DOHH2 (cell line): Measurements from ENCODE around the gene DCUN1D1.

ENCODE experiments used
- H3F3A ChIP-seq: fragments of 200-600 bp; sonication (generic), shearing (Covaris generic); 2 replicates; pipeline ENCODE4 v1.6.0; 2016; ENCODE audit warnings: antibody characterized with exemption, mild to moderate bottlenecking; ENCODE audit not compliant: control insufficient read depth, insufficient read depth
- H3K27ac ChIP-seq: fragments of 200-600 bp; sonication (generic); 2 replicates; pipeline ENCODE4 v1.5.1; 2014; ENCODE audit warnings: low read depth, mild to moderate bottlenecking, low read length, moderate library complexity
- H3K27me3 ChIP-seq: fragments of 200-600 bp; sonication (generic); 2 replicates; pipeline ENCODE4 v1.6.1; 2014; ENCODE audit warnings: mild to moderate bottlenecking, low read length, mixed read lengths; ENCODE audit not compliant: control insufficient read depth
- H3K36me3 ChIP-seq: fragments of 200-600 bp; sonication (generic); 2 replicates; pipeline ENCODE4 v1.6.1; 2014; ENCODE audit warnings: mild to moderate bottlenecking, low read length, moderate library complexity, mixed read lengths; ENCODE audit not compliant: control insufficient read depth
- H3K4me1 ChIP-seq: fragments of 200-600 bp; sonication (generic); 2 replicates; pipeline ENCODE4 v1.6.1; 2014; ENCODE audit warnings: mild to moderate bottlenecking, low read length, mixed read lengths; ENCODE audit not compliant: control insufficient read depth
- H3K4me2 ChIP-seq: fragments of 200-600 bp; sonication (generic); 2 replicates; pipeline ENCODE4 v1.6.0; 2014; ENCODE audit warnings: mild to moderate bottlenecking, low read length, moderate library complexity
- H3K4me3 ChIP-seq: fragments of 200-600 bp; sonication (generic); 2 replicates; pipeline ENCODE4 v1.5.1; 2014; ENCODE audit warnings: mild to moderate bottlenecking, low read length, mixed read lengths
- H3K79me2 ChIP-seq: fragments of 200-600 bp; sonication (generic); 2 replicates; pipeline ENCODE4 v1.6.1; 2014; ENCODE audit warnings: mild to moderate bottlenecking, low read length, mixed read lengths; ENCODE audit not compliant: control insufficient read depth
- H3K9me2 ChIP-seq: fragments of 200-600 bp; sonication (generic); replicated peaks from 2 replicates; pipeline ENCODE4 v1.6.1; 2014; ENCODE audit warnings: mild to moderate bottlenecking, low read length, mixed read lengths; ENCODE audit not compliant: control insufficient read depth
- H3K9me3 ChIP-seq: fragments of 200-600 bp; sonication (generic); 2 replicates; pipeline ENCODE4 v1.6.1; 2014; ENCODE audit warnings: antibody characterized with exemption, low read length, mixed read lengths; ENCODE audit not compliant: control insufficient read depth, insufficient read depth
- H4K20me1 ChIP-seq: fragments of 200-600 bp; sonication (generic); 2 replicates; pipeline ENCODE4 v1.6.0; 2014; ENCODE audit warnings: low read depth, mild to moderate bottlenecking, antibody characterized with exemption, low read length, moderate library complexity; ENCODE audit not compliant: control insufficient read depth, insufficient read depth
- EZH2phosphoT487 ChIP-seq: fragments of 200-600 bp; sonication (generic); IDR thresholded peaks from 2 replicates; pipeline ENCODE4 v1.6.1; 2017; ENCODE audit warnings: borderline replicate concordance, mild to moderate bottlenecking, antibody characterized with exemption, low read length, moderate library complexity, mixed read lengths
- TF ChIP-seq, protein P1 (sequence below): fragments of 200-600 bp; sonication (generic); IDR thresholded peaks from one replicate; pipeline ENCODE4 v1.5.1; 2014; ENCODE audit warnings: antibody characterized with exemption, mild to moderate bottlenecking, low read depth, low read length; ENCODE audit not compliant: poor library complexity, severe bottlenecking

The DCUN1D1 gene

GRCh38 chr3:182906036-182906435, 74.3 kb downstream of the DCUN1D1 start:
- no peak overlapping the region for H3K4me3 ChIP-seq
- H3K4me2 ChIP-seq: no peak overlapping the region
- H3K36me3 ChIP-seq: peaks cover 16% of the 10 kb centered on the region
- H3K4me1 ChIP-seq: no peaks in the 10 kb centered on the region
- TF ChIP-seq EZH2phosphoT487: no peak
- TF ChIP-seq, protein P1, sequence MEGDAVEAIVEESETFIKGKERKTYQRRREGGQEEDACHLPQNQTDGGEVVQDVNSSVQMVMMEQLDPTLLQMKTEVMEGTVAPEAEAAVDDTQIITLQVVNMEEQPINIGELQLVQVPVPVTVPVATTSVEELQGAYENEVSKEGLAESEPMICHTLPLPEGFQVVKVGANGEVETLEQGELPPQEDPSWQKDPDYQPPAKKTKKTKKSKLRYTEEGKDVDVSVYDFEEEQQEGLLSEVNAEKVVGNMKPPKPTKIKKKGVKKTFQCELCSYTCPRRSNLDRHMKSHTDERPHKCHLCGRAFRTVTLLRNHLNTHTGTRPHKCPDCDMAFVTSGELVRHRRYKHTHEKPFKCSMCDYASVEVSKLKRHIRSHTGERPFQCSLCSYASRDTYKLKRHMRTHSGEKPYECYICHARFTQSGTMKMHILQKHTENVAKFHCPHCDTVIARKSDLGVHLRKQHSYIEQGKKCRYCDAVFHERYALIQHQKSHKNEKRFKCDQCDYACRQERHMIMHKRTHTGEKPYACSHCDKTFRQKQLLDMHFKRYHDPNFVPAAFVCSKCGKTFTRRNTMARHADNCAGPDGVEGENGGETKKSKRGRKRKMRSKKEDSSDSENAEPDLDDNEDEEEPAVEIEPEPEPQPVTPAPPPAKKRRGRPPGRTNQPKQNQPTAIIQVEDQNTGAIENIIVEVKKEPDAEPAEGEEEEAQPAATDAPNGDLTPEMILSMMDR: no peak
- H3K27me3 ChIP-seq: no peaks in the 10 kb centered on the region
- H4K20me1 ChIP-seq: no peaks in the 10 kb centered on the region
- H3F3A ChIP-seq: 0 out of 2 replicates have a peak, but pooled peaks cover 2% of the 10 kb centered on the region
- H3K9me3 ChIP-seq: no peaks in the 10 kb centered on the region
- no peak overlapping the region for H3K27ac ChIP-seq
- H3K9me2 ChIP-seq: no peaks in the 10 kb centered on the region
- no peaks in the 10 kb centered on the region for H3K79me2 ChIP-seq

- Histone ChIP-seq H3K4me2 (no peak overlapping the region), H4K20me1 (no peaks in the 10 kb centered on the region), H3K27ac (no peak overlapping the region), H3K9me3 (no peaks in the 10 kb centered on the region), H3K4me1 (no peaks in the 10 kb centered on the region), H3K4me3 (no peak overlapping the region), H3K36me3 (peaks cover 16% of the 10 kb centered on the region), H3K27me3 (no peaks in the 10 kb centered on the region), H3K9me2 (no peaks in the 10 kb centered on the region), H3F3A (0 out of 2 replicates have a peak, but pooled peaks cover 2% of the 10 kb centered on the region), H3K79me2 (no peaks in the 10 kb centered on the region)
- TF ChIP-seq, protein P1: no peak
- TF ChIP-seq EZH2phosphoT487: no peak
Measured at GRCh38 chr3:182905623-182906022, 74.7 kb downstream of the DCUN1D1 start.

GRCh38 chr3:182904164-182904563, 76.2 kb downstream of the DCUN1D1 start:
- TF ChIP-seq, protein P1: no peak
- TF ChIP-seq EZH2phosphoT487: no peak

More at GRCh38 chr3:182904164-182904563, 76.2 kb downstream of the DCUN1D1 start:
- Histone ChIP-seq H3F3A (0 out of 2 replicates have a peak, but pooled peaks cover 2% of the 10 kb centered on the region), H3K4me2 (no peak overlapping the region), H3K27me3 (no peaks in the 10 kb centered on the region), H3K4me3 (no peak overlapping the region), H4K20me1 (no peaks in the 10 kb centered on the region), H3K4me1 (no peaks in the 10 kb centered on the region), H3K27ac (no peak overlapping the region), H3K36me3 (peaks cover 25% of the 10 kb centered on the region), H3K9me3 (no peaks in the 10 kb centered on the region), H3K9me2 (no peaks in the 10 kb centered on the region), H3K79me2 (no peaks in the 10 kb centered on the region)
